Thoracic aorta (tissue), 2 donors: ENCODE results near the gene PNP. TPM values are rescaled to one million over a fixed set of nuclear protein-coding genes. Genes with fewer than 3 reads are reported as not detected.

ENCODE experiments used
- ATAC-seq: fragments of 150-250 bp; one replicate; pipeline ENCODE4 v1.8.0; 2017; ENCODE audit warnings: low read depth; ENCODE audit not compliant: insufficient number of reproducible peaks, low FRiP score
- DNase-seq: peaks from one replicate; pipeline ENCODE4 v3.0.0-alpha.2; 2020; ENCODE audit warnings: low spot score
- H3K27ac ChIP-seq, 2 donors: fragments of 200-600 bp; sonication (generic); 1 replicate in 1 of 2; 2 replicates in 1 of 2; pipeline ENCODE4 v1.5.1; 2016; ENCODE audit warnings: mild to moderate bottlenecking in 2 of 2, moderate library complexity in 2 of 2
- H3K27me3 ChIP-seq: fragments of 200-600 bp; sonication (generic); replicated peaks from 2 replicates; pipeline ENCODE4 v1.6.0; 2016; ENCODE audit warnings: mild to moderate bottlenecking; ENCODE audit not compliant: insufficient read depth
- H3K36me3 ChIP-seq: fragments of 200-600 bp; sonication (generic); one replicate; pipeline ENCODE4 v1.5.1; 2016
- H3K4me1 ChIP-seq, 2 donors: fragments of 200-600 bp; sonication (generic); 1 replicate in 1 of 2; 2 replicates in 1 of 2; pipeline versions ENCODE4 v1.5.1 to v1.6.0; 2016; ENCODE audit warnings: low read depth in 2 of 2, mild to moderate bottlenecking in 1 of 2; ENCODE audit not compliant: control insufficient read depth in 1 of 2
- H3K4me3 ChIP-seq: fragments of 200-600 bp; sonication (generic); 2 replicates; pipeline ENCODE4 v1.5.1; 2016; ENCODE audit warnings: mild to moderate bottlenecking
- H3K9me3 ChIP-seq: fragments of 200-600 bp; sonication (generic); 2 replicates; pipeline ENCODE4 v1.5.1; 2016
- CTCF ChIP-seq: fragments of 200-600 bp; sonication (generic); IDR thresholded peaks from one replicate; pipeline ENCODE4 v1.5.1; 2019; ENCODE audit warnings: antibody characterized with exemption
- total RNA-seq, 2 donors: library from RNA; depleted of rRNA; stranded (reverse); fragments of >200 nt; gene quantifications; one replicate each; pipeline versions ENCODE4 v1.1.0 to v1.2.3, GENCODE V29; 2016

The PNP gene
- total RNA-seq, 2 donors from 2014 or later = 42.4 to 170 TPM

DNA sequence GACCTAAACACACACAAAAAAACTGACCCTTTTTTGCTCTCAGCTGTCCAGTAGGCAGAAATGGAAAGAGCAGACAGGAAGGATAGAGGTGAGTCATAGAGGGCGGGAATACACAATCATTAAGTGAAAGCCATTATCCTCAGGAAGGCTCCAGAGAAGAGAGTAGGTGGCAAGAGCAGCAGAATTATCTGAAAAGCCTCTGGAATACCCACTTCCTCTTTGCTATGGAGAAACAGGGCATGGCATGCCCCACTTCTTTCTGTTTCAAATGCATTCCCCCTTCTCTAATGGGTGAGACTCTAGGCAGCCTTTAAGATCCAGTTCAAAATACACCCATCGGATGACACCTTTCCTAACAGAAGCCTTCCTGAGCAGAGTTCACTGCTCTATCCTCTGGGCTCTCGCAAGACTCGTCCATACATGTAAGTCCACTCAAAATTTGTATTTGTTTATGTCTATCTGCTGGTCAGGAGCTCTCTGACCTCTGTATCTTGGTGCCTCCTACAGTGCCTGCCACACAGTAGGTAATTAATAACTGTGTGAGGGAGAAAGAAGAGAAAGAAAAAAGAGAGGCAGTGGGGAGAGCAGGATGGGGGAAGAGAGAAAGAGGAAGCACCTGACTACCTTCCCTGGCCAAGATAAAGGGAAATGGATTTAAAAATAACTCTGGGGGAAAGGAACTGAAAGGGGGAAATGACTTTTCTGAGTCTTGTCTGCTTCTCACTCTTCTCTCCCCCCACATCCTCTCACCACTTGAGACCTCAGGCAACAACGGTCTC lies 41.8 kb upstream of the PNP start:
- H3K27ac ChIP-seq = no peak overlapping the region
- DNase-seq (no peak), ATAC-seq (no peak)
- TF ChIP-seq CTCF = no peak
- H3K27me3 ChIP-seq = no peaks in the 10 kb centered on the region
- H3K9me3 ChIP-seq = no peaks in the 10 kb centered on the region
- H3K4me1 ChIP-seq = no peaks in the 10 kb centered on the region
- no peak overlapping the region for H3K4me3 ChIP-seq
- no peaks in the 10 kb centered on the region for H3K36me3 ChIP-seq

GRCh38 chr14:20428010-20428365 lies 41.2 kb upstream of the PNP start:
- Histone ChIP-seq H3K27me3 (no peaks in the 10 kb centered on the region), H3K9me3 (no peaks in the 10 kb centered on the region), H3K4me1 (no peaks in the 10 kb centered on the region), H3K36me3 (no peaks in the 10 kb centered on the region), H3K27ac (no peak overlapping the region), H3K4me3 (no peak overlapping the region)
- no peak for TF ChIP-seq CTCF
- ATAC-seq (no peak), DNase-seq (no peak)

GRCh38 chr14:20428802-20429201 lies 40.4 kb upstream of the PNP start:
- ATAC-seq = no peak
- TF ChIP-seq CTCF = no peak
- no peaks in the 10 kb centered on the region for H3K4me1 ChIP-seq

DNA sequence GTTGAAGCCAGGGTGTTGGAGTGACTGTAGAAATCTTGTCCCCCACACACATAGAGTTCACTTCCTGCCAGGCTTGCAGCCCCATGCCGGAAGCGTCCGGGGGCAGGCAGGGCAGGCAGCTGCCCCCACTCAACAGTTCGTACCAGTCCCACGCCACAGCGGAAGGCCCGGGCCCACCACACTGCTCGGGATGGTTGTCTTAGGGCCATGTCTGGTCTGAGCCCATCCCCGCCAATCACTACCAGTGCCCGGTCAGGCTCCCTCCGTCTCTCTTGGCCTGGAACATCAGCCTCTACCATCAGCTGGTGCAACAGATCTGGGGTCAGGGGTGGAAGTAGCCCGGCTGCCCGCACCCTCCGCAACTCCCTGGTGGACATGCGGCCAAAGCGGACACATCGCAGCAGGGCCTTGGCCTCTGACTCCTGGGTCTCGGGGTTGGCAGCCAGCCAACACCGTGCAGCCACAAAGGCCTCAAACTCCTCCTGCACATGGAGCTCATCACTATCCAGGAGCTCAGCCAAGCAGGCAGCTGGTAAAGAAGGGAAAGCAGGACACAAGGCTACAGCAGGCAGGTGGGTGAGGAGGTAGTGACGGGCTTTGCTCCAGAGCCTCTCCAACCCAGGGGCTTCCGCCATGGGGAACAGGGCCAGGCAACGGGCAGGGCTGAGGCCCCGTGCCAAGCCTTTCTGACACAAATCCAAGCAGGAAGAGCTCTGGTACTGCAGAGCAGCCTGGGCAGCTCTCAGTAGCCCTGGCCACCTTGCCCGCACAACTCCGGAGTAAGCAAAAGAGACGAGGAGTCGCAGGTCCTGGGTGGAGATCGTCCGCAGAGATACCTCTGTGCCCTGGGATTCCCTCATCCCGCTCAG lies 39.2 kb upstream of the PNP start:
- H3K27ac ChIP-seq = no peak overlapping the region
- H3K4me1 ChIP-seq = peaks cover 0 to 8% of the 10 kb centered on the region in 2 donors
- H3K4me3 ChIP-seq = no peak overlapping the region
- ATAC-seq (no peak), DNase-seq (no peak)
- TF ChIP-seq CTCF = no peak
- H3K27me3 ChIP-seq = no peaks in the 10 kb centered on the region
- no peaks in the 10 kb centered on the region for H3K9me3 ChIP-seq
- H3K36me3 ChIP-seq = no peaks in the 10 kb centered on the region

More at GRCh38 chr14:20428802-20429201, 40.4 kb upstream of the PNP start:
- Histone ChIP-seq H3K9me3 (no peaks in the 10 kb centered on the region), H3K27me3 (no peaks in the 10 kb centered on the region), H3K27ac (no peak overlapping the region), H3K4me3 (no peak overlapping the region), H3K36me3 (no peaks in the 10 kb centered on the region)
- no peak for DNase-seq
